WI38 (cell line): ENCODE results near the gene NOX3.
"Not testable (repeated sequence)": the region's sequence is repeated elsewhere in the genome, so short reads cannot be mapped to it uniquely, and the experiment has no call there.

Experiments
- H3K4me3 ChIP-seq: 2 replicates; pipeline ENCODE4 v1.5.1; 2011; ENCODE audit warnings: low read depth, mild to moderate bottlenecking, control low read depth, low read length
- TF ChIP-seq, protein P1 (sequence below): IDR thresholded peaks from 2 replicates; pipeline ENCODE4 v1.5.1; 2012; ENCODE audit warnings: low read depth, mild to moderate bottlenecking, control low read depth, low read length

Gene NOX3

DNA sequence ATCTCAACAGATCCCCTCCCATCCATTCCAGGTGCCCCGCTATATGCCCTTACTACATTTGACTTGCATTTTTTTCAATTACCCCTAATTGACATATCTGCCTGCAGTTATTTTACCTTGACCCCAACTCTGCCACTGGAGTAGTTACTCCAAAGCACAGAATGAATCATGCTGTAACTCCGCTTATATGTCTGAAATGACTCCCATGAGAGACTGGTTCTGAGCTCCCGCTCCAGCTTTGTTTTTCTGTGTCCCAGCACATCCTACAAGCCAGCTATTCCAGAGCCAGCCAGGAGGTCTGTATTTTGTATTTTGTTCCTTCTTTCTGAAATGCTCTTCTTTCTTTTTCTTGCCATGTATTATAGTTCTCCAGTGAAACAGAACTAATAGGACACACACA is 10.9 kb upstream of the NOX3 start:
- TF ChIP-seq, protein P1, sequence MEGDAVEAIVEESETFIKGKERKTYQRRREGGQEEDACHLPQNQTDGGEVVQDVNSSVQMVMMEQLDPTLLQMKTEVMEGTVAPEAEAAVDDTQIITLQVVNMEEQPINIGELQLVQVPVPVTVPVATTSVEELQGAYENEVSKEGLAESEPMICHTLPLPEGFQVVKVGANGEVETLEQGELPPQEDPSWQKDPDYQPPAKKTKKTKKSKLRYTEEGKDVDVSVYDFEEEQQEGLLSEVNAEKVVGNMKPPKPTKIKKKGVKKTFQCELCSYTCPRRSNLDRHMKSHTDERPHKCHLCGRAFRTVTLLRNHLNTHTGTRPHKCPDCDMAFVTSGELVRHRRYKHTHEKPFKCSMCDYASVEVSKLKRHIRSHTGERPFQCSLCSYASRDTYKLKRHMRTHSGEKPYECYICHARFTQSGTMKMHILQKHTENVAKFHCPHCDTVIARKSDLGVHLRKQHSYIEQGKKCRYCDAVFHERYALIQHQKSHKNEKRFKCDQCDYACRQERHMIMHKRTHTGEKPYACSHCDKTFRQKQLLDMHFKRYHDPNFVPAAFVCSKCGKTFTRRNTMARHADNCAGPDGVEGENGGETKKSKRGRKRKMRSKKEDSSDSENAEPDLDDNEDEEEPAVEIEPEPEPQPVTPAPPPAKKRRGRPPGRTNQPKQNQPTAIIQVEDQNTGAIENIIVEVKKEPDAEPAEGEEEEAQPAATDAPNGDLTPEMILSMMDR: no peak
- no peak overlapping the region for H3K4me3 ChIP-seq

DNA sequence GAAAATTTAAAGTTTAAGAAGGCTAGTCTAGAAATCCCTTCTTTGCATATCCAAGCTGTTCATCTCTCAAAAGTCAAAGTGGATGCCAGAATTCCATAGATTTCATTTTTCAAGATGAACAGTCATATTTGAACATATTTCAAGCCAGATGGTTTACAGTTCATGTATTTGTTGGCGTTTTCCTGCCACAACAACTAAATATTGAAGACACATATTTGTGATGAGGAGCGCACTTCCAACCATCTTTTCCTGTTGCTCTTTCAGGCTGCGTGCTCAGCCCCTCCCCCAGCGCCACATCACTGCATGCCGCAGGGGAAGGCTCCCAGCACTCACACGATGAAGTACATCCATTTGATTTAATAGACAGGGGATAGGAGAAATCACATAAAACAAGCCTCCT is 5.9 kb upstream of the NOX3 start:
- H3K4me3 ChIP-seq: no peak overlapping the region
- TF ChIP-seq, protein P1: no peak

DNA sequence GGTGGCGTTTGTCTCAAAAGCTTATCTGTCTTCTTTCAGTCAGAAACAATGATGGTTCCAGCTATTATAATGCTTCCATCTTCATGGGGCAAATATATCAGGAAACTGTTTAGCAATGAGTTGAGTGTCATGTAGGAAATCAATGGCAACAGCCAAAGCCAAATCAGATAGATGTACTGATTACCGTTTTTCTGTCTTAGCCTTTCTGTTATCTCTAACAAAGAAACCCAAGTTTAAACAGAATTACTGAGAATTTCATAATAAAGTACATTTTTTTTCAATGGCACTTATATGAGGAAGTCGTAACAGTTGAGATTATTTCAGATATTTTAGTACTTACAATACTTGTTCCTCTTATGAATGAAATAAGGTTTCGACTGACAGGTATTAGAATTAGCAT is 1.2 kb downstream of the NOX3 start:
- no peak overlapping the region for H3K4me3 ChIP-seq
- TF ChIP-seq, protein P1: no peak

DNA sequence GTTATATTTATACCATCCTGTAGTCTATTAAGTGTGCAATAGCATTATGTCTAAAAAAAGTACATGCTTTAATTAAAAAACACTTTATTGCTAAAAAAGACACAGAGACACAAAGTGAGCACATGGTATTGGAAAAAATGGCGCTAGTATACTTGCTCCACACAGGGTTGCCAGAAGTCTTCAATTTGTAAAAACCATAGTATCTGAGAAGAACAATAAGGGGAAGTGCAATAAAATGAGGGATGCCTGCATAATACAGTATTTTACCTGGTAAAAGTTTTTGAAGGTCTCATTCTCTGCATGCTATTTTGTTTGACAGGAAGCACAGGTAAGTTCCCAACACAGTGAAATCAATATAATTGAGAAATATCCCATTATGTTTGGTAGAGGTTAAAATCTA is 1.6 kb downstream of the NOX3 start:
- no peak overlapping the region for H3K4me3 ChIP-seq
- TF ChIP-seq, protein P1: no peak

DNA sequence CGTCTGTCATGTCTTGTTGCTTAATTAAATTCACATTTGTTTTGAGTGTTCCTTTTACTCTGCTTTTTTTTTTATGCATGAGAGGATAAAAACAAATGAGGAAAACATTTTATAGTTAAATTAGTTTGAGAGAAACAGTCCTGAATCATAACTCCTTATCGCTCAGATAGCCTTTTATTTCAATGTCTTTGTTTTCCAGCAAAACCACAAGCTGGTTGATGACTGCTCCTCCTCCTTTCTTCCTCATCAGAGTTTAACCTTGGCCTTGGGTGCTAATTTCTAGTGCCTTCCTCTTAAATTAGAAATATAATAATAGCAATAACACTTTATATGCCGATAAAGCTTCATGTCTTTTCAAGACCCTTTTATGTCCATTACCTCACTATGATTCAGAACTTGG is 3.1 kb downstream of the NOX3 start:
- TF ChIP-seq, protein P1: no peak
- H3K4me3 ChIP-seq: no peak overlapping the region

DNA sequence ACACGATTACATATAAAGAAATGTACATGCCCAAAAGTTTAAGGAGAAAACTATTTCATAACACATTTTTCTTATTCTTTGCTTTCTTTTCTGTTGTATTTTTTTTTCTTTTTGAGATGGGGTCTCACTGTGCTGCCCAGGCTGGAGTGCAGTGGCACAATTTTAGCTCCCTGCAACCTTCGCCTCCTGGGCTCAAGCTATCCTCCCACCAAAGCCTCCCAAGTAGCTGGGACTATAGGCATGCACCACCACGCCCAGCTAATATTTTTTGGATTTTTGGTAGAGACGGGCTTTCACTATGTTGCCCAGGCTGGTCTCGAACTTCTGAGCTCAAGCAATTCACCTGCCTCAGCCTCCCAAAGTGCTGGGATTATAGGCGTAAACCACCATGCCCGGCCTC is 4.1 kb downstream of the NOX3 start:
- H3K4me3 ChIP-seq: not testable (repeated sequence)

DNA sequence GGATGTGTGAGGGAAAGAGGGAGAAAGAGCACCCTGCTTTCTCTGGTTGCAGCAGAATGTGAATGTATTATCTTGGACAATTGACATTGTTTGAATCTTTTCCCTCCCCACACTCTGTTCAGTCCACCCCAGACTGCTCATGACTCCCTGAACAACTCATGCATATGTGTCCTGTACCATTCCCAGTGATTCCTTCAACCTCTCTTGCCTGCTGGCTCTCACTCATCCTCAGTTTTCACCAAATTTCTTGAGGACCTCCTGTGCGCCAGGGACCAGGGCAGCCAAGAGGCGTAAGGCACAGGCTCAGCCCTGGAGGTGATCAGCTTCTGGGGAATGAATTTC is 5.4 kb downstream of the NOX3 start:
- no peak overlapping the region for H3K4me3 ChIP-seq
- TF ChIP-seq, protein P1: no peak

DNA sequence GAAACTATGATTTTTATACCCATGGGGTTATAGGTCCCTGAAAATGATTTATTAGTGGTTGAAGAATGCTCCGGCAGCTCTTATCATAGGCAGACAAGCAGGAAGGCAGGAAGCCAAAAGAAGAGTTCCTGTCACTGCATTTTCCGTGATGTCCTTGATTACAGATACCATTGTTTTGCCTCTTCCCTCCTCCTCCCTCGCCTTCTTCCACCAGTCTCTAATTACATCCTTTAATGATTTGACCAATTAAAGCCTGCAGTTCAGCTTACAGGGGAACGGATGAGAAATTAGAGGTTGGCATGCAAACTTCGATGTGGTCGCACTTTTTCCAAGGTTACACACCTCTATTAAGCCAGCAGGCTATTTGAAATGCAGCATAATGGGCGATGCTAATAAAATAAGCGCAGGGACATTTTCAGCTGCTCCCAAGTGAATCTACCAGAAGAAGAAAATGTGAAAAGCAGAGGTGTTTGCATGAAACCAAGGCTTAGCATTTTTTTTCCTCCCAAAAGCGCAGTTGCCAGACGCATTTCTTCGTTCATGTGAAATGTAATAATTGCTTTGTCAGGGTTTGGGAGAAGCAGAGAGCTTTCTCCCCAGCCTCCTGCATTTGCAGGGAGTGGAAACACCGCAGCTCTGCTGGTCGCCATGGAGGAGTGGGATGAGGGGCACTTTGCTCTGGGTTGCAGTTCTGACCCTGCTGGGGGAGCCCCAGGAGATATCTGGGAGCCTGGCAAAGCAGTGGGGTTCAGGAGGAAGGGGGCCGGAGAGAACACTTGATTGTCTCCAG is 6.0 kb downstream of the NOX3 start:
- TF ChIP-seq, protein P1: no peak
- no peak overlapping the region for H3K4me3 ChIP-seq
